ENCODE results near the gene DOCK8.
A peak's percentile ranks its signal among the peaks of the same experiment; 100 is the strongest.

Gene DOCK8

GRCh38 chr9:468766-469426 is 254.2 kb downstream of the DOCK8 start:
- no peak for DNase-seq
- Histone ChIP-seq H3K27me3 (replicated peaks) (no peaks in the 10 kb centered on the region), H3K36me3 (replicated peaks) (no peaks in the 10 kb centered on the region), H3K4me3 (ENCODE audit: low read depth, low read length) (no peak overlapping the region), H3K27ac (no peak overlapping the region)
- TF ChIP-seq CTCF (IDR thresholded peaks at IDR 0.05; ENCODE audit: low read depth, low read length, missing control alignments): no peak
- in situ Hi-C loops (cut with HindIII; ENCODE audit: low pct_ligation_motif_present, low sequenced_read_pairs): no loop called here

- peak; percentile 27 for DNase-seq
- in situ Hi-C loops (cut with HindIII; ENCODE audit: low pct_ligation_motif_present, low sequenced_read_pairs): no loop called here
- Histone ChIP-seq H3K4me3 (ENCODE audit: low read depth, low read length) (peak overlapping the region; percentile 56), H3K27me3 (replicated peaks) (no peaks in the 10 kb centered on the region), H3K27ac (no peak overlapping the region), H3K36me3 (replicated peaks) (no peaks in the 10 kb centered on the region)
- TF ChIP-seq CTCF (IDR thresholded peaks at IDR 0.05; ENCODE audit: low read depth, low read length, missing control alignments): no peak
These were observed 255.2 kb downstream of the DOCK8 start for GRCh38 chr9:469672-470551.

- Histone ChIP-seq H3K36me3 (replicated peaks) (no peaks in the 10 kb centered on the region), H3K27me3 (replicated peaks) (no peaks in the 10 kb centered on the region), H3K4me3 (ENCODE audit: low read depth, low read length) (peak overlapping the region; percentile 56), H3K27ac (no peak overlapping the region)
- no peak for DNase-seq
- no peak for TF ChIP-seq CTCF (IDR thresholded peaks at IDR 0.05; ENCODE audit: low read depth, low read length, missing control alignments)
- in situ Hi-C loops (cut with HindIII; ENCODE audit: low pct_ligation_motif_present, low sequenced_read_pairs): no loop called here
These were observed 256.0 kb downstream of the DOCK8 start for GRCh38 chr9:470552-471194.

GRCh38 chr9:471320-471719 is 256.7 kb downstream of the DOCK8 start:
- Histone ChIP-seq H3K27me3 (replicated peaks) (no peaks in the 10 kb centered on the region), H3K36me3 (replicated peaks) (no peaks in the 10 kb centered on the region), H3K27ac (no peak overlapping the region), H3K4me3 (ENCODE audit: low read depth, low read length) (no peak overlapping the region)
- no peak for TF ChIP-seq CTCF (IDR thresholded peaks at IDR 0.05; ENCODE audit: low read depth, low read length, missing control alignments)
- no peak for DNase-seq
- in situ Hi-C loops (cut with HindIII; ENCODE audit: low pct_ligation_motif_present, low sequenced_read_pairs): no loop called here

- no peak overlapping the region for H3K4me3 ChIP-seq (ENCODE audit: low read depth, low read length)
- no peaks in the 10 kb centered on the region for H3K27me3 ChIP-seq (replicated peaks)
- no peak for DNase-seq
- no peak for TF ChIP-seq CTCF (IDR thresholded peaks at IDR 0.05; ENCODE audit: low read depth, low read length, missing control alignments)
- in situ Hi-C loops (cut with HindIII; ENCODE audit: low pct_ligation_motif_present, low sequenced_read_pairs): no loop called here
- H3K36me3 ChIP-seq (replicated peaks): no peaks in the 10 kb centered on the region
- H3K27ac ChIP-seq: no peak overlapping the region
These were observed 257.9 kb downstream of the DOCK8 start for GRCh38 chr9:472479-473075.

All from brain microvascular endothelial cell (primary cell).